Smooth muscle cell (in vitro differentiated cells): ENCODE data around the gene LIPG. TPM values are rescaled to one million over a fixed set of nuclear protein-coding genes. Genes with fewer than 3 reads are reported as not detected.

Experiments
- DNase-seq: peaks from one replicate; lab custom pipeline; 2025; ENCODE audit not compliant: unreplicated experiment; lab: John Stamatoyannopoulos, UW
- H2AFZ ChIP-seq: fragments of 200-600 bp; sonication (generic); 2 replicates; pipeline ENCODE4 v1.6.0; 2016; ENCODE audit warnings: antibody characterized with exemption, low read depth, mild to moderate bottlenecking
- H3F3A ChIP-seq: fragments of 200-600 bp; sonication (generic); 2 replicates; pipeline ENCODE4 v1.6.0; 2017; ENCODE audit warnings: antibody characterized with exemption, low read depth
- H3K27ac ChIP-seq: fragments of 200-600 bp; sonication (generic); 2 replicates; pipeline ENCODE4 v1.5.1; 2016; ENCODE audit warnings: low read depth, mild to moderate bottlenecking
- H3K27me3 ChIP-seq: fragments of 200-600 bp; sonication (generic); 2 replicates; pipeline ENCODE4 v1.6.1; 2016; ENCODE audit warnings: low read depth, mild to moderate bottlenecking
- H3K36me3 ChIP-seq: fragments of 200-600 bp; sonication (generic); 2 replicates; pipeline ENCODE4 v1.5.1; 2016; ENCODE audit warnings: low read depth
- H3K4me1 ChIP-seq: fragments of 200-600 bp; sonication (generic); 2 replicates; pipeline ENCODE4 v1.5.1; 2016; ENCODE audit warnings: low read depth
- H3K4me2 ChIP-seq: fragments of 200-600 bp; sonication (generic); 2 replicates; pipeline ENCODE4 v1.6.0; 2016; ENCODE audit warnings: mild to moderate bottlenecking
- H3K4me3 ChIP-seq: fragments of 200-600 bp; sonication (generic); 2 replicates; pipeline ENCODE4 v1.5.1; 2016; ENCODE audit warnings: mild to moderate bottlenecking
- H3K79me2 ChIP-seq: fragments of 200-600 bp; sonication (generic); 2 replicates; pipeline ENCODE4 v1.6.0; 2016; ENCODE audit warnings: low read depth, mild to moderate bottlenecking
- H3K9ac ChIP-seq: fragments of 200-600 bp; sonication (generic); 2 replicates; pipeline ENCODE4 v1.6.0; 2016; ENCODE audit warnings: low read depth
- H3K9me3 ChIP-seq: fragments of 200-600 bp; sonication (generic); replicated peaks from 2 replicates; pipeline ENCODE4 v1.5.1; 2016; ENCODE audit warnings: low read depth
- H4K20me1 ChIP-seq: fragments of 200-600 bp; sonication (generic); 2 replicates; pipeline ENCODE4 v1.6.0; 2016; ENCODE audit warnings: low read depth
- CTCF ChIP-seq: fragments of 200-600 bp; sonication (generic); IDR thresholded peaks from 2 replicates; pipeline ENCODE4 v1.5.1; 2017; ENCODE audit warnings: borderline replicate concordance, mild to moderate bottlenecking, antibody characterized with exemption; ENCODE audit not compliant: insufficient read depth, poor library complexity, severe bottlenecking
- WGBS: methylation state at CpG from one replicate; pipeline ENCODE4 v1.1.7; 2016; ENCODE audit warnings: low lambda C conversion rate; 5-methylcytosine and 5-hydroxymethylcytosine counted together
- polyA plus RNA-seq: library from polyadenylated mRNA; unstranded; fragments of >200 nt; fragmentation: Nextera tagmentation; extraction: Ambion mirVana; gene quantifications from 2 replicates; pipeline ENCODE4 v1.2.1, GENCODE V29; 2016
- total RNA-seq: library from RNA; depleted of rRNA; stranded (reverse); fragments of >200 nt; gene quantifications from 2 replicates; pipeline ENCODE4 v1.2.3, GENCODE V29; 2014

Gene LIPG
- total and polyA plus RNA-seq, 2 experiments from 2014 or later: 15.3 to 25.6 TPM

DNA sequence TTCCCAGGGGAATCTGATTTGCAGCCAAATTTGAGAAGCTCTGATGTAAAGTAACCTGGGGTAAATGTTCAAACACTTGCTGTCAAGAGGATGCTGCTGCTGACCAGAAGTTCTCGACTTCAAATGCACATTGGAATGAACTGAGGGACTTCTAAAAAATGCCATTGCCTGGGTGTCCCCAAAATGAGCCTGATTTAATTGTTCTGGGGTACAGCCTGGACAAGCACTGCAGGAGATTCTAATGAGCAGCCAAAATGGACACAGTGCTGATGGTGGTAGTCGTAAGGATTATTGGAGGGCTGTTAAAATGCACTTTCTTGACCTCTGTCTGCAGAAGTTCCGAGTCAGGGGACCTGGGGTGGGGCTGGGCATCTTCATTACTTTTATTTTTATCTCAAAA is 49.5 kb downstream of the LIPG start:
- DNase-seq: no peak
- Histone ChIP-seq H3K27me3 (no peaks in the 10 kb centered on the region), H3K9me3 (no peaks in the 10 kb centered on the region), H3K4me2 (no peak overlapping the region), H2AFZ (no peak overlapping the region), H3K4me1 (peaks cover 24% of the 10 kb centered on the region), H4K20me1 (no peaks in the 10 kb centered on the region), H3K36me3 (no peaks in the 10 kb centered on the region), H3K79me2 (no peaks in the 10 kb centered on the region), H3K9ac (no peak overlapping the region), H3K27ac (no peak overlapping the region), H3F3A (peaks cover 9% of the 10 kb centered on the region), H3K4me3 (no peak overlapping the region)
- 96% methylated on average over 3 of the region's 3 CpGs for WGBS
- TF ChIP-seq CTCF: no peak

- no peaks in the 10 kb centered on the region for H3K36me3 ChIP-seq
- H3F3A ChIP-seq: peaks cover 9% of the 10 kb centered on the region
- H3K4me2 ChIP-seq: peak overlapping the region; percentile 46
- no peaks in the 10 kb centered on the region for H3K79me2 ChIP-seq
- no peak overlapping the region for H3K9ac ChIP-seq
- no peak for DNase-seq
- 45% methylated on average over 11 of the region's 11 CpGs for WGBS
- no peak overlapping the region for H2AFZ ChIP-seq
- peaks cover 24% of the 10 kb centered on the region for H3K4me1 ChIP-seq
- H3K27me3 ChIP-seq: no peaks in the 10 kb centered on the region
- no peak overlapping the region for H3K4me3 ChIP-seq
- H4K20me1 ChIP-seq: no peaks in the 10 kb centered on the region
- H3K27ac ChIP-seq: no peak overlapping the region
- no peak for TF ChIP-seq CTCF
- H3K9me3 ChIP-seq: no peaks in the 10 kb centered on the region
Observed at GRCh38 chr18:49612515-49613033, 50.7 kb downstream of the LIPG start.

GRCh38 chr18:49613141-49613640 is 51.3 kb downstream of the LIPG start:
- peaks cover 9% of the 10 kb centered on the region for H3F3A ChIP-seq

More at GRCh38 chr18:49613141-49613640, 51.3 kb downstream of the LIPG start:
- no peak for DNase-seq
- H3K27ac ChIP-seq: no peak overlapping the region
- H3K4me1 ChIP-seq: peaks cover 24% of the 10 kb centered on the region
- H3K9ac ChIP-seq: no peak overlapping the region
- no peak for TF ChIP-seq CTCF
- no peaks in the 10 kb centered on the region for H3K79me2 ChIP-seq
- no peaks in the 10 kb centered on the region for H3K27me3 ChIP-seq
- H3K4me2 ChIP-seq: peak overlapping the region; percentile 46
- H3K4me3 ChIP-seq: no peak overlapping the region
- no peaks in the 10 kb centered on the region for H4K20me1 ChIP-seq
- H3K36me3 ChIP-seq: no peaks in the 10 kb centered on the region
- H3K9me3 ChIP-seq: no peaks in the 10 kb centered on the region
- WGBS: 16% methylated on average over 7 of the region's 7 CpGs
- H2AFZ ChIP-seq: no peak overlapping the region
